SK-N-SH (cell line): ENCODE results near the gene PIR. TPM values are rescaled to one million over a fixed set of nuclear protein-coding genes. Genes with fewer than 3 reads are reported as not detected.
A peak's percentile ranks its signal among the peaks of the same experiment; 100 is the strongest.

Experiments used
- CTCF ChIA-PET: fragments of 300-600, 350-600 bp; formaldehyde crosslinking; extraction: SDS; loops from one replicate; lab custom pipeline; 2021; lab: Yijun Ruan, JAX
- POLR2A ChIA-PET: fragments of 350-600 bp; sonication (Branson Sonifier 250); formaldehyde crosslinking; extraction: SDS; loops from one replicate; lab custom pipeline; 2020; ENCODE audit warnings: antibody characterized with exemption, inconsistent platforms; lab: Yijun Ruan, JAX
- DNase-seq: peaks from one replicate; pipeline ENCODE4 v3.0.0; 2012
- H2AFZ ChIP-seq: fragments of 200-600 bp; sonication (generic); 2 replicates; pipeline ENCODE4 v1.8.1; 2016; ENCODE audit warnings: antibody characterized with exemption, mild to moderate bottlenecking, low read depth
- H3F3A ChIP-seq: fragments of 200-600 bp; sonication (generic); replicated peaks from 2 replicates; pipeline ENCODE3; 2016; ENCODE audit warnings: antibody characterized with exemption, mild to moderate bottlenecking; ENCODE audit not compliant: insufficient read depth
- H3K27ac ChIP-seq, 2 experiments: fragments of 200-500 bp in 1 of 2; fragments of 200-600 bp in 1 of 2; sonication (Bioruptor generic) in 1 of 2; sonication (generic), shearing (Covaris generic) in 1 of 2; 2 replicates each; pipeline versions ENCODE4 v1.5.1 to v1.6.1; 2014 to 2016; ENCODE audit warnings: low read depth in 2 of 2, inconsistent platforms in 1 of 2, low read length in 1 of 2, mild to moderate bottlenecking in 1 of 2, mixed read lengths in 1 of 2
- H3K27me3 ChIP-seq: fragments of 200-600 bp; sonication (generic), shearing (Covaris generic); 2 replicates; pipeline ENCODE4 v1.6.1; 2016; ENCODE audit warnings: mixed run types; ENCODE audit not compliant: insufficient read depth
- H3K36me3 ChIP-seq, 2 experiments: fragments of 200-500 bp in 1 of 2; fragments of 200-600 bp in 1 of 2; sonication (Bioruptor generic) in 1 of 2; sonication (generic) in 1 of 2; replicated peaks in 1 of 2; 2 replicates each; pipeline versions ENCODE3 to v1.5.1; 2014 to 2016; ENCODE audit warnings: low read length in 1 of 2, mild to moderate bottlenecking in 1 of 2; ENCODE audit not compliant: insufficient read depth in 2 of 2, control insufficient read depth in 1 of 2
- H3K4me1 ChIP-seq, 2 experiments: fragments of 200-500 bp in 1 of 2; fragments of 200-600 bp in 1 of 2; sonication (Bioruptor generic) in 1 of 2; sonication (generic), shearing (Covaris generic) in 1 of 2; 2 replicates each; pipeline versions ENCODE4 v1.5.1 to v1.6.1; 2014 to 2016; ENCODE audit warnings: low read depth in 1 of 2, low read length in 1 of 2, mixed run types in 1 of 2; ENCODE audit not compliant: insufficient read depth in 2 of 2, control insufficient read depth in 1 of 2
- H3K4me2 ChIP-seq: fragments of 200-600 bp; sonication (generic), shearing (Covaris generic); 2 replicates; pipeline ENCODE4 v1.6.1; 2017; ENCODE audit warnings: mixed run types
- H3K4me3 ChIP-seq, 2 experiments: fragments of 200-500 bp in 1 of 2; fragments of 200-600 bp in 1 of 2; sonication (Bioruptor generic) in 1 of 2; sonication (generic), shearing (Covaris generic) in 1 of 2; 2 replicates each; pipeline versions ENCODE4 v1.5.1 to v1.8.1; 2014 to 2016; ENCODE audit warnings: low read depth in 2 of 2, inconsistent platforms in 1 of 2, low read length in 1 of 2, mild to moderate bottlenecking in 1 of 2, mixed read lengths in 1 of 2, moderate library complexity in 1 of 2
- H3K79me2 ChIP-seq: fragments of 200-600 bp; sonication (generic); 2 replicates; pipeline ENCODE4 v1.8.1; 2017; ENCODE audit warnings: mild to moderate bottlenecking; ENCODE audit not compliant: insufficient read depth
- H3K9ac ChIP-seq: fragments of 200-600 bp; sonication (generic); 2 replicates; pipeline ENCODE4 v1.6.1; 2017; ENCODE audit warnings: mixed run types
- H3K9me2 ChIP-seq: fragments of 200-600 bp; sonication (generic); 2 replicates; pipeline ENCODE4 v1.6.1; 2017; ENCODE audit warnings: mixed run types
- H3K9me3 ChIP-seq: fragments of 200-600 bp; sonication (generic); 2 replicates; pipeline ENCODE4 v1.6.1; 2017; ENCODE audit warnings: mixed run types, mild to moderate bottlenecking, moderate library complexity
- H4K20me1 ChIP-seq: fragments of 200-600 bp; sonication (generic); 2 replicates; pipeline ENCODE4 v1.6.1; 2017; ENCODE audit warnings: mild to moderate bottlenecking, mixed run types; ENCODE audit not compliant: insufficient read depth
- CHD2 ChIP-seq: fragments of 150-350 bp; IDR thresholded peaks from 2 replicates; pipeline ENCODE4 v1.6.1; 2018; ENCODE audit warnings: low read length; ENCODE audit not compliant: partially characterized antibody
- EP300 ChIP-seq, 2 experiments: IDR thresholded peaks; 2 replicates each; pipeline versions ENCODE4 v1.4.0 to v1.6.1; 2012; ENCODE audit warnings: borderline replicate concordance in 1 of 2, low read depth in 1 of 2, low read length in 1 of 2
- EZH2phosphoT487 ChIP-seq: fragments of 200-600 bp; sonication (generic); IDR thresholded peaks from 2 replicates; pipeline ENCODE4 v1.6.1; 2017; ENCODE audit warnings: low read depth, mixed run types, mild to moderate bottlenecking, antibody characterized with exemption, moderate library complexity, borderline replicate concordance
- FOSL2 ChIP-seq: IDR thresholded peaks from 2 replicates; pipeline ENCODE4 v1.4.0; 2012; ENCODE audit warnings: low read depth, mild to moderate bottlenecking, moderate library complexity, borderline replicate concordance
- FOXJ3 ChIP-seq: sonication (generic); formaldehyde crosslinking; IDR thresholded peaks from 2 replicates; pipeline ENCODE4 v1.5.1; 2020; ENCODE audit warnings: mild to moderate bottlenecking, missing genetic modification reagents
- FOXM1 ChIP-seq: IDR thresholded peaks from 2 replicates; pipeline ENCODE4 v1.4.0; 2012; ENCODE audit warnings: low read depth, mild to moderate bottlenecking
- GABPA ChIP-seq: IDR thresholded peaks from 2 replicates; pipeline ENCODE4 v1.4.0; 2012; ENCODE audit warnings: low read depth, mild to moderate bottlenecking
- GATA2 ChIP-seq: sonication (generic); formaldehyde crosslinking; IDR thresholded peaks from 2 replicates; pipeline ENCODE4 v1.5.0; 2020; ENCODE audit warnings: mild to moderate bottlenecking, missing genetic modification reagents
- MEF2A ChIP-seq: IDR thresholded peaks from 2 replicates; pipeline ENCODE4 v1.4.0; 2012; ENCODE audit warnings: low read depth, borderline replicate concordance
- MXI1 ChIP-seq: IDR thresholded peaks from 2 replicates; pipeline ENCODE4 v1.6.1; 2012; ENCODE audit warnings: mild to moderate bottlenecking, low read depth, low read length, improper control_type of control experiment
- NFIC ChIP-seq: IDR thresholded peaks from 2 replicates; pipeline ENCODE4 v1.4.0; 2012; ENCODE audit warnings: borderline replicate concordance
- NRF1 ChIP-seq: IDR thresholded peaks from 2 replicates; pipeline ENCODE4 v1.6.1; 2012; ENCODE audit warnings: low read depth, mild to moderate bottlenecking, low read length
- RAD21 ChIP-seq: IDR thresholded peaks from 2 replicates; pipeline ENCODE4 v1.6.1; 2012; ENCODE audit warnings: mild to moderate bottlenecking, low read length
- RFX5 ChIP-seq: IDR thresholded peaks from 2 replicates; pipeline ENCODE4 v1.6.1; 2012; ENCODE audit warnings: mild to moderate bottlenecking, improper control_type of control experiment, low read length
- RXRA ChIP-seq: IDR thresholded peaks from 2 replicates; pipeline ENCODE4 v1.4.0; 2012; ENCODE audit warnings: low read depth, mild to moderate bottlenecking, borderline replicate concordance
- SIN3A ChIP-seq: IDR thresholded peaks from 2 replicates; pipeline ENCODE4 v1.6.1; 2012; ENCODE audit warnings: low read depth, mild to moderate bottlenecking, low read length, moderate library complexity, borderline replicate concordance
- SMC3 ChIP-seq: IDR thresholded peaks from 2 replicates; pipeline ENCODE4 v1.6.1; 2012; ENCODE audit warnings: low read depth, low read length, improper control_type of control experiment
- TCF12 ChIP-seq: IDR thresholded peaks from 2 replicates; pipeline ENCODE4 v1.4.0; 2012
- USF1 ChIP-seq: IDR thresholded peaks from 2 replicates; pipeline ENCODE4 v1.4.0; 2012; ENCODE audit warnings: low read depth, borderline replicate concordance
- YY1 ChIP-seq: IDR thresholded peaks from 2 replicates; pipeline ENCODE4 v1.4.0; 2012; ENCODE audit warnings: low read depth, mild to moderate bottlenecking
- WGBS: methylation state at CpG from one replicate; pipeline ENCODE4 v1.1.6; 2017; ENCODE audit warnings: low lambda C conversion rate; 5-methylcytosine and 5-hydroxymethylcytosine counted together
- polyA plus RNA-seq, 3 experiments: library from polyadenylated mRNA; depleted of rRNA; stranded (reverse); fragments of >200 nt; gene quantifications; 2 replicates each; pipeline ENCODE4 v1.2.3, GENCODE V29; 2012
- TF ChIP-seq, protein P1 (sequence below): fragments of 150-350 bp; IDR thresholded peaks from 2 replicates; pipeline ENCODE4 v1.6.1; 2016; ENCODE audit warnings: mild to moderate bottlenecking, low read depth, low read length
- TF ChIP-seq, protein P2 (sequence below): fragments of 150-350 bp; IDR thresholded peaks from 2 replicates; pipeline ENCODE4 v1.6.1; 2017; ENCODE audit warnings: antibody characterized with exemption, low read length, low read depth, borderline replicate concordance
- TF ChIP-seq, protein P3 (sequence below): IDR thresholded peaks from 2 replicates; pipeline ENCODE4 v1.4.0; 2012; ENCODE audit warnings: low read depth, borderline replicate concordance
- TF ChIP-seq, protein P4 (sequence below): IDR thresholded peaks from 2 replicates; pipeline ENCODE4 v1.6.1; 2012; ENCODE audit warnings: mild to moderate bottlenecking, low read depth, low read length, moderate library complexity
- TF ChIP-seq, protein P5 (sequence below): IDR thresholded peaks from 2 replicates; pipeline ENCODE4; 2012

Gene PIR
- polyA plus RNA-seq, 1 of the 3 experiments (the other 2 are of a cell fraction) = 12.3 TPM

DNA sequence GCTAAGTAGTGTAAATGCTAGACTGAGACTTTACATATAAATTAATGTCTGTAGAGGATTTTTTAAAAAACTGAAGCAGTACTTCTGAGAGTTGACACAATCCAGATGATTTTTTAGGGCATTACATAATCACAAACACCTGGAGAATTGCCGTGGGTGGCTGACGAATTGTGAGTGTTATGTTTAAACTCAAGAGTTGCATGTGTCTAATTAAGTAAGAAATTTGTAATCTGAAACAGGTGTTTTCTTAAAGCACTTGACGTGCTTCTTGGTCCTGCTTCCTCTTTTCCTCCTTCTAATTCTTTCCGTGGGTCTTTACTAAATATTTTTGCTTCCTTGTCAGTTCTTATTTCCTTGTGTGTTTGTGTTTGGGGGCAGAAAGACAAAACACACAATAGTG is 27.8 kb downstream of the PIR start:
- no peaks in the 10 kb centered on the region for H3K9me3 ChIP-seq
- no peaks in the 10 kb centered on the region for H3K79me2 ChIP-seq
- 5% methylated on average over 4 of the region's 4 CpGs for WGBS
- ChIA-PET POLR2A (no interaction called here), CTCF (interaction anchor here (1.1 to 5.6 kb wide), 4 partner anchors 48 to 118 kb away, joined by 3 to 108 read pairs (median 4); no protein-coding TSS in a partner anchor)
- H3K27ac ChIP-seq = peak overlapping the region; percentile 22 to 99; a peak in 3 of 4 replicates
- H3K27me3 ChIP-seq = no peaks in the 10 kb centered on the region
- no peak overlapping the region for H2AFZ ChIP-seq
- no peaks in the 10 kb centered on the region for H3K9me2 ChIP-seq
- no peak overlapping the region for H3K9ac ChIP-seq
- H3K4me3 ChIP-seq = no peak overlapping the region
- H3F3A ChIP-seq = no peaks in the 10 kb centered on the region
- no peak overlapping the region for H3K4me2 ChIP-seq
- no peaks in the 10 kb centered on the region for H3K36me3 ChIP-seq
- no peaks in the 10 kb centered on the region for H4K20me1 ChIP-seq
- H3K4me1 ChIP-seq = peaks cover 0 to 21% of the 10 kb centered on the region in 2 experiments; a peak in 2 of 4 replicates
- DNase-seq = peak; percentile 28
- TF ChIP-seq RAD21 (peak; percentile 10; the same call in 1 of the 2 replicates), FOSL2 (0 out of 2 replicates have a peak, but pooled peaks have one; percentile 4), RXRA (no peak), NRF1 (no peak), GABPA (peak; percentile 38; the same call in 1 of the 2 replicates), GATA2 (no peak), FOXM1 (peak; percentile 44; the same call in 1 of the 2 replicates), USF1 (no peak), YY1 (no peak), CHD2 (peak; percentile 19), EP300 (IDR thresholded peaks at IDR 0.05; ENCODE audit: borderline replicate concordance in 1 of 2, low read depth in 1 of 2, low read length in 1 of 2) (peak; percentile 84 to 96), MEF2A (no peak), TCF12 (peak; percentile 100), MXI1 (no peak), RFX5 (no peak), FOXJ3 (CRISPR knock-in tag) (no peak), SIN3A (no peak), NFIC (peak; percentile 58), SMC3 (no peak), EZH2phosphoT487 (no peak)
- TF ChIP-seq, protein P1, sequence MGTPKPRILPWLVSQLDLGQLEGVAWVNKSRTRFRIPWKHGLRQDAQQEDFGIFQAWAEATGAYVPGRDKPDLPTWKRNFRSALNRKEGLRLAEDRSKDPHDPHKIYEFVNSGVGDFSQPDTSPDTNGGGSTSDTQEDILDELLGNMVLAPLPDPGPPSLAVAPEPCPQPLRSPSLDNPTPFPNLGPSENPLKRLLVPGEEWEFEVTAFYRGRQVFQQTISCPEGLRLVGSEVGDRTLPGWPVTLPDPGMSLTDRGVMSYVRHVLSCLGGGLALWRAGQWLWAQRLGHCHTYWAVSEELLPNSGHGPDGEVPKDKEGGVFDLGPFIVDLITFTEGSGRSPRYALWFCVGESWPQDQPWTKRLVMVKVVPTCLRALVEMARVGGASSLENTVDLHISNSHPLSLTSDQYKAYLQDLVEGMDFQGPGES = no peak
- TF ChIP-seq, protein P2, sequence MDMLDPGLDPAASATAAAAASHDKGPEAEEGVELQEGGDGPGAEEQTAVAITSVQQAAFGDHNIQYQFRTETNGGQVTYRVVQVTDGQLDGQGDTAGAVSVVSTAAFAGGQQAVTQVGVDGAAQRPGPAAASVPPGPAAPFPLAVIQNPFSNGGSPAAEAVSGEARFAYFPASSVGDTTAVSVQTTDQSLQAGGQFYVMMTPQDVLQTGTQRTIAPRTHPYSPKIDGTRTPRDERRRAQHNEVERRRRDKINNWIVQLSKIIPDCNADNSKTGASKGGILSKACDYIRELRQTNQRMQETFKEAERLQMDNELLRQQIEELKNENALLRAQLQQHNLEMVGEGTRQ = no peak
- TF ChIP-seq, protein P3, sequence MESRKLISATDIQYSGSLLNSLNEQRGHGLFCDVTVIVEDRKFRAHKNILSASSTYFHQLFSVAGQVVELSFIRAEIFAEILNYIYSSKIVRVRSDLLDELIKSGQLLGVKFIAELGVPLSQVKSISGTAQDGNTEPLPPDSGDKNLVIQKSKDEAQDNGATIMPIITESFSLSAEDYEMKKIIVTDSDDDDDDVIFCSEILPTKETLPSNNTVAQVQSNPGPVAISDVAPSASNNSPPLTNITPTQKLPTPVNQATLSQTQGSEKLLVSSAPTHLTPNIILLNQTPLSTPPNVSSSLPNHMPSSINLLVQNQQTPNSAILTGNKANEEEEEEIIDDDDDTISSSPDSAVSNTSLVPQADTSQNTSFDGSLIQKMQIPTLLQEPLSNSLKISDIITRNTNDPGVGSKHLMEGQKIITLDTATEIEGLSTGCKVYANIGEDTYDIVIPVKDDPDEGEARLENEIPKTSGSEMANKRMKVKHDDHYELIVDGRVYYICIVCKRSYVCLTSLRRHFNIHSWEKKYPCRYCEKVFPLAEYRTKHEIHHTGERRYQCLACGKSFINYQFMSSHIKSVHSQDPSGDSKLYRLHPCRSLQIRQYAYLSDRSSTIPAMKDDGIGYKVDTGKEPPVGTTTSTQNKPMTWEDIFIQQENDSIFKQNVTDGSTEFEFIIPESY = no peak
- TF ChIP-seq, protein P4, sequence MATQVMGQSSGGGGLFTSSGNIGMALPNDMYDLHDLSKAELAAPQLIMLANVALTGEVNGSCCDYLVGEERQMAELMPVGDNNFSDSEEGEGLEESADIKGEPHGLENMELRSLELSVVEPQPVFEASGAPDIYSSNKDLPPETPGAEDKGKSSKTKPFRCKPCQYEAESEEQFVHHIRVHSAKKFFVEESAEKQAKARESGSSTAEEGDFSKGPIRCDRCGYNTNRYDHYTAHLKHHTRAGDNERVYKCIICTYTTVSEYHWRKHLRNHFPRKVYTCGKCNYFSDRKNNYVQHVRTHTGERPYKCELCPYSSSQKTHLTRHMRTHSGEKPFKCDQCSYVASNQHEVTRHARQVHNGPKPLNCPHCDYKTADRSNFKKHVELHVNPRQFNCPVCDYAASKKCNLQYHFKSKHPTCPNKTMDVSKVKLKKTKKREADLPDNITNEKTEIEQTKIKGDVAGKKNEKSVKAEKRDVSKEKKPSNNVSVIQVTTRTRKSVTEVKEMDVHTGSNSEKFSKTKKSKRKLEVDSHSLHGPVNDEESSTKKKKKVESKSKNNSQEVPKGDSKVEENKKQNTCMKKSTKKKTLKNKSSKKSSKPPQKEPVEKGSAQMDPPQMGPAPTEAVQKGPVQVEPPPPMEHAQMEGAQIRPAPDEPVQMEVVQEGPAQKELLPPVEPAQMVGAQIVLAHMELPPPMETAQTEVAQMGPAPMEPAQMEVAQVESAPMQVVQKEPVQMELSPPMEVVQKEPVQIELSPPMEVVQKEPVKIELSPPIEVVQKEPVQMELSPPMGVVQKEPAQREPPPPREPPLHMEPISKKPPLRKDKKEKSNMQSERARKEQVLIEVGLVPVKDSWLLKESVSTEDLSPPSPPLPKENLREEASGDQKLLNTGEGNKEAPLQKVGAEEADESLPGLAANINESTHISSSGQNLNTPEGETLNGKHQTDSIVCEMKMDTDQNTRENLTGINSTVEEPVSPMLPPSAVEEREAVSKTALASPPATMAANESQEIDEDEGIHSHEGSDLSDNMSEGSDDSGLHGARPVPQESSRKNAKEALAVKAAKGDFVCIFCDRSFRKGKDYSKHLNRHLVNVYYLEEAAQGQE = no peak
- TF ChIP-seq, protein P5, sequence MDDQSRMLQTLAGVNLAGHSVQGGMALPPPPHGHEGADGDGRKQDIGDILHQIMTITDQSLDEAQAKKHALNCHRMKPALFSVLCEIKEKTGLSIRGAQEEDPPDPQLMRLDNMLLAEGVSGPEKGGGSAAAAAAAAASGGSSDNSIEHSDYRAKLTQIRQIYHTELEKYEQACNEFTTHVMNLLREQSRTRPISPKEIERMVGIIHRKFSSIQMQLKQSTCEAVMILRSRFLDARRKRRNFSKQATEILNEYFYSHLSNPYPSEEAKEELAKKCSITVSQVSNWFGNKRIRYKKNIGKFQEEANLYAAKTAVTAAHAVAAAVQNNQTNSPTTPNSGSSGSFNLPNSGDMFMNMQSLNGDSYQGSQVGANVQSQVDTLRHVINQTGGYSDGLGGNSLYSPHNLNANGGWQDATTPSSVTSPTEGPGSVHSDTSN = peak; percentile 89
